GM19467 (cell line): ENCODE measurements around the gene FANK1.
A peak's percentile ranks its signal among the peaks of the same experiment; 100 is the strongest.
"Not testable (repeated sequence)": the region's sequence is repeated elsewhere in the genome, so short reads cannot be mapped to it uniquely, and the experiment has no call there.

Experiments
- ATAC-seq: cut with Tn5 transposase; IDR thresholded peaks from one replicate; pipeline ENCODE4 v1.9.1; 2021; ENCODE audit warnings: mild to moderate bottlenecking, moderate library complexity; ENCODE audit not compliant: unreplicated experiment

FANK1 gene

DNA sequence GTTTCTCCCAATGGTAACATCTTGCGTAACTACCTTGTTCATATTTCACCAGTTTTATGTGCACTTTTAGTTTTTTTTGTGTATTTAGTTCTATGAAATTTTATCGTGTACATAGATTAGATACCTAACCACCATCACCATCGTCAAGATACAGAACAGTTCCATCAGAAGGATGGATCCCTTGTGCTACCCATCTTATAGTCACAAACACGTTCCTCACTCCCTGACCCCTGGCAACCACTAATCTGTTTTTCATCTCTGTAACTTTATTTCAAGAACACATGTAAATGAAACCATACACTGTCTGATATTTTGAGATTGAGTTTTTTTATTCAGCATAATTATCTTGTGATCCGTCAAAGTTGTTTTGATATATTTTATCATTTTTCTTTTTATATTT, 29.9 kb downstream of the FANK1 start:
- ATAC-seq = no peak

DNA sequence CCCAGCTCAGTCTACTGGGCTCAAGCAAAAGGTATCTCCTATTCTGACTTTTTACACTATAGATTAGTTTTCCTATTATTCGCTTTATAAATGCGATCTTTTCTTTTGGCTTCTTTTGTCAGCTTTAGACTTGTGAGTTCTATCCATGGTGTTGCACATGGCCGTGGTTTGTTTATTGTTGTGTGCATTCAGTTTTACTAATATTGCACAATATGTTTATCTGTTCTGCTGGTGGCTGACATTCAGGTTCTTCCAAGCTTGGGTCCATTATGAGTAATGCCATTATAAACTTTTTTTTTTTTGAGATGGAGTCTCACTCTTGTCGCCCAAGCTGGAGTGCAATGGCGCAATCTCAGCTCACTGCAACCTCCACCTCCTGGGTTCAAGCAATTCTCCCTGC, 30.9 kb downstream of the FANK1 start:
- not testable (repeated sequence) for ATAC-seq

DNA sequence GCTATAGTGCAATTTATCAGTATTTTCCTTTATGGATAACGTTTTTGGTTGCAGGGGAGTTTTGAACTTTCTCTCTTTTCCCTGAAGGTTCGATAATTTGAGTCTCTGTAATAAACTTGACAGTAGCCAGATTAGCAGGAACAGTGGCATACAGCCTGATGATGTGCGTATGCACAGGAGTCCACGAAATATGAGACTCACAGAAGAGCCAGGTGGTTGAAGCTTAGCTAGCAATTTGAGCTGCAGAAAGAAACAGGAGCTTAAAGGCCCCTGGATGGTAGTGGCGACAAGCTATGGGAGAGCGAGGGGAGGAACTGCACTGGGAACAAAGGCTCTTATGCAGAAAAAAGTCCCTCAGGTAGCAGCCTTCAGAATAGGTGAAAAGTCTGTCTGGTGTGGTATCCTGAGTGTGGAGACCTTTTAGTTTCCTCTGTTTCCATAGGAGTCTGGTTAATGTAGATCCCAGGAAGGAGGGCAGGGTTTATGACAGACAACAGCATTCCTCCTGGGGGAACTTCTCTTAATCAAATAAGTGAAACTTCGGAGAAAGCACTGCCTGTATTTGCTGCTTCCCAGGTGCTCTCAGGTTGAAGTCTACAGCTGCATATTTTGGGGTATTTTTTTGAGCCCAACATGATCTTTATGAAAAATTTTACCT, 32.7 kb downstream of the FANK1 start:
- no peak for ATAC-seq

DNA sequence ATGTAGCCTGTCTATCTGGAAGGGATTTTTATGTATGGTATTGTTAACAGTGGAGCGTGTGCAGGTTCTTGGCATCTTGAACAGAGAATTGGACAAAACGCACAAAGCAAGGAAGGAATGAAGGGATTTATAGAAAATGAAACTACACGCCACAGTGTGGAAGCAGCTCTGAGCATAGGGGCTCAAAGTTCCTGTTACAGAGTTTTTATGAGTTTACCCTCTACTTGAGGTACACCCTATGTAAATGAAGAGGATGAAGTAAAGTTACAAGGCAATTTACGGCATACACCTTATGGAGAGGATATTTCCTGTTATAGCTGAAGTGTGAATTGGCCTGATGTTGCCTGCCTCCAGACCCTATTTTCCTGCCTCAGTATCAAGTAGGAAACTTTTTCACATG, 33.3 kb downstream of the FANK1 start:
- no peak for ATAC-seq

DNA sequence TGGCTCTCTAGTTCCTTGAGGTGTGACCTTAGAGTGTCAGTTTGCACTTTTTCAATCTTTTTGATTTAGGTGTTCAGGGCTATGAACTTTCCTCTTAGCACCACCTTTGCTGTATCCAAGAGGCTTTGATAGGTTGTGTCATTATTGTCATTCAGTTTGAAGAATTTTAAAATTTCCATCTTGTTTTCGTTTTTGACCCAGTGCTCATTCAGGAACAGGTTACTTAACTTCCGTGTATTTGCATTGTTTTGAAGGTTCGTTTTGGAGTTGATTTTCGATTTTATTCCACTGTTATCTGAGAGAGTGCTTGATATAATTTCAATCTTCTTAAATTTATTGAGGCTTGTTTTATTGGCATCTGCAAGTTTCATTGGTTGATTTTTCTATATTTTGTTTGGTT, 37.3 kb downstream of the FANK1 start:
- ATAC-seq = no peak

DNA sequence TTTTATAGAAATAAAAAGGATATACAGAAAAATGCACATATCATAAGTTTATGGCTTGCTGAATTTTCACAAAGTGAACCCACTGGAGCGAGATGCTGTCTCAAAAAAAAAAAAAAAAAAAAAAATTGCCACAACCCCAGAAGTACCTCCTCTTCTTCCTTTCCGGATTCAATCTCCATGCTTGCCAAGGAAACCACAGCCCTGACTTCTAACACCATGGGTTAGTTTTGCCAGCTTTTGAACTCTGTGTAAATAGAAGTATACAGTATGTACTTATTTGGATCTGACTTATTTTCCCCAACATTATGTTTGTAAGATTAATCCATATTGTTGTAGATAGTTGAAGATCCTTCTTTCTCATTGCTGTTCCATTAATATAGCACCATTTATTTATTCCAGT, 40.0 kb downstream of the FANK1 start:
- no peak for ATAC-seq

DNA sequence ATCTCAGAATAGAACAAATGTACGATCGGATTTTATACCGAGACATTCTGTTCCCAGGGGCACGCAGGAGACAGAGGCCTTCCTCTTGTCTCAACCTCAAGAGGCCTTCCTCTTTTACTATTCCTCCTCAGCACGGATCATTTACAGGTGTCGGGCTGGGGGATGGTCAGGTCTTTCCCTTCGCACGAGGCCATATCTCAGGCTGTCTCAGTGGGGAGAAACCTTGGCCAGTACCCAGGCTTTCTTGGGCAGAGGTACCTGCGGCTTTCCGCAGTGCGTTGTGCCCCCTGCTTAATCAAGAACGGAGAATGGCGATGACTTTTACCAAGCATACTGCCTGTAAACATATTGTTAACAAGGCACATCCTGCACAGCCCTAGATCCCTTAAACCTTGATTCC, 44.2 kb downstream of the FANK1 start:
- ATAC-seq = no peak

DNA sequence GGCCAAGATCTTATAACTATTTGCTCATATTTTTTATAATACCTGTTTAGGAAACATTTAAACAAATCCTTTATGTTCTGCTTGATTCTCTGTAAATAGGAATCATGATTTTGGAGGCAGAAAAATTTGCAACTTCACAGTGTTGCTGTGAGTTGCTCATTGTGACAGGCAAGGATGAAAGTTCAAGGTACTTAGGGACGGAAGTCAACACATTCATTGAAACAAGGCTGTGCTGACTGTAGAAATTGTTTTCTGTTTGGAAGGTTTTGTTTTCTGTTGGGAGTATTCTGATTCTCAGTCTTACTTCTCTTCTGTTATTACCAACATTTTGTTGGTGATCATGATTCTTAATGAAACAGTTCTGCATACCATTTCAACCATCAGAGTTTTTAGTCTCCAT, 54.9 kb downstream of the FANK1 start:
- no peak for ATAC-seq

DNA sequence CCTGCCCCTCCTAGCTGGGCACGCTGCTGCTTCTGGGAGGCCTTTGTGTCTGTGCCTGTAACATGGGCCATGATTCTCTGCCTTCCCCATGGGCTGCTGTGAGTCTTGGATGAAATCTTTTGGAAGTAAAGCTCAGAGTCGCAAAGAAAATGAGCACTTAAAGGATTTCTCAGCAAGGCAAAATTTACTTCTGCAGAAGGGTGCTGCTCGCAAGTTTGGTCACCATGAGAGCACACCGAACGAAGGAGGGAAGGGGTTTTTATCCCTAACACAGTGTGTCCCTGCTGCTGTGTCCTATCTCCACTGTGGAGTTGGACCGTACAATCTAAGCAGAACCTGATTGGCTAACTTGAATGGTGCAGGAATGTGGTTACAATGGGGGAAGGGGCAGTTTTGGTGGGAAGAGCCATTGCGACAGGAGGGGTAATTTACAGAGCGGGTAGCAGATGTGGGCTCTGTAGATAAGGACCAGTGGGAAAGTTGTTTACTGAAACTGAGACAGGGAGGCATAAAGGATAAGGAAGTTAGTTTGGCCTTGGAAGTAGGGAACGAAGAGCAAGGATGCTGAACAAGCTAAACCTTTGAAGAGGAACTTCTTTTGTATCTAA, 57.5 kb downstream of the FANK1 start:
- no peak for ATAC-seq

DNA sequence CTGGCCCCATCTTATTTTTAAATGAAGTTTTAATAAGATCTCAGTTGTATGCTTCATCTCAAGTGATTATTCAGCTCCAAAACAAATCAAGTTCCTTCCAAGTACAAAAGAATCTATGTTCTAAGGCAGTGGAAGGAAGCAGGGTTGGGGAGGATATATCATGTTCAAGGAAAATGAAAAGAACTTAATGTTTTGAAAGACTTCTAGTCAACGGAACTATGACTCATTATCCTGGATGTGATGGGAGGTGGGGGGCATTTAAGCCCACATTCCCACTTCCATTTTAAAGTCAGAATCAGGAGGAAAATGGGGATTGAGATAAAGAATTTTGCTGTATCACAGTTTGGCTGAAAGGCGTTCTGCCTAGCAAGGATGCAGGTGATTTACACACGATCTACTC, 59.4 kb downstream of the FANK1 start:
- ATAC-seq = no peak

DNA sequence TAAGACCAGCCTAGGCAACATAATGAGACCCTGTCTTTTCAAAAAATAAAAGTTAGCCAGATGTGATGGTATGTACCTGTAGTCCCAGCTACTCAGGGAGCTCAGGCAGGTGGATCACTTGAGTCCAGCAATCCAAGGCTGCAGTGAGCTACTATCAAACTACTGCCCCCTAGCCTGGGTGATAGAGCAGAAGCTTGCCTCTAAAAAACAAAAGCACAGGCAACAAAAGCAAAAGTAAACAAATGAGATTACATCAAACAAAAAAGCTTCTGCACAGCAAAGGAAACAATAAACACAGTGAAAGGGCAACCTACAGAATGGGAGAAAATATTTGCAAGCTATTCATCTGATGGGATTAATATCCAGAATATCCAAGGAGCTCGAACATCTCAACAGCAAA, 65.4 kb downstream of the FANK1 start:
- no peak for ATAC-seq

DNA sequence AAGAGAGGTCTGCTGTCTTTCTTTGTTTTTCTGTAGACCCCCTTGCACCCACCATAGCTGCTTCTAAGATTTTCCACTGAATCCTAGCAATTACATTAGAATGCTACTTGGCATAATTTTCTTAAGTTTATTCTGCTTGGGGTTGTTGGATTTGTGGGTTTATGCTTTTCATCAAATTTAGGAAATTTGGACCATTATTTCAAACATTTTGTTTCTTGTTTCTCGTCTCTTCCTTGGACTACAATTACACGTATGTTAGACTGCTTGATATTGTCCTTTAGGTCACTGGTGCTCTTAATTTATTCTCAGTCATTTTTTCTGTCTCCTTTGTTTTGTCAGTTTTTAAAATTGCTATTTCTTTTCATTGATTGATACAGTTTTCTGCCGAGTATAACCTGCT, 65.8 kb downstream of the FANK1 start:
- no peak for ATAC-seq

DNA sequence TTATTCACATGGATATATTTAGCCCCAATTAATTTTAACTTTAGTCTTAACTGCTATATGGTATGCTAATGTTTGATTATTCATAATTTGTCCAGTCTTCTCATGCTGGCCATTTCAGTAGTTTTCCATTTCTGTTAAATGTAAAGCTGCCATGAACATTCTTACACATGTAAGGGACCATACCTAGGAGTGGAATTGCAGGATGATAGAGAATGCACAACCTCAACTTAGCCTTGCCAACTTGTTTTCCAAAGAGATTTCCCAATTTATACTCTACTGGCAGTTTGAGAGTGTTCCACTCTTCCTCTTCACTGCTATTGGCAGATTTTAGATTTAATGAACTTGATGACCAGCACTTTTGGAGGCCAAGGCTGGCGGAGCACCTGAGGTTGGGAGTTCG, 68.2 kb downstream of the FANK1 start:
- ATAC-seq = no peak

DNA sequence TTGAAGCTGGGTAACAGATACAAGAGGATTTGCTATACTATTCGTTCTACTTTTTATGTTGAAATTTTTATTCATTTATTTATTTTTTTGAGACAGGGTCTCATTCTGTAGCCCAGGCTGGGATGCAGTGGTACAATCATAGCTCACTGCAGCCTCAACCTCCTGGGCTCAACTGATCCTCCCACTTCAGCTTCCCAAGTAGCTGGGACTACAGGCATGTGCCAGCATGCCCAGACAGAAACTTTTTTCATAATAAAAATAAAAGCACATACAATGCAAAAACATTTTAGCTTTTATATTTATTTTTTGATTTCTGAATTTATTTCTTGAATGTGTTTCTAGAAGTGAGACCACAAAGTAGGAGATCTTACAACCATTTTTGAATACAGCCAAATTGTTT, 71.2 kb downstream of the FANK1 start:
- ATAC-seq = no peak

DNA sequence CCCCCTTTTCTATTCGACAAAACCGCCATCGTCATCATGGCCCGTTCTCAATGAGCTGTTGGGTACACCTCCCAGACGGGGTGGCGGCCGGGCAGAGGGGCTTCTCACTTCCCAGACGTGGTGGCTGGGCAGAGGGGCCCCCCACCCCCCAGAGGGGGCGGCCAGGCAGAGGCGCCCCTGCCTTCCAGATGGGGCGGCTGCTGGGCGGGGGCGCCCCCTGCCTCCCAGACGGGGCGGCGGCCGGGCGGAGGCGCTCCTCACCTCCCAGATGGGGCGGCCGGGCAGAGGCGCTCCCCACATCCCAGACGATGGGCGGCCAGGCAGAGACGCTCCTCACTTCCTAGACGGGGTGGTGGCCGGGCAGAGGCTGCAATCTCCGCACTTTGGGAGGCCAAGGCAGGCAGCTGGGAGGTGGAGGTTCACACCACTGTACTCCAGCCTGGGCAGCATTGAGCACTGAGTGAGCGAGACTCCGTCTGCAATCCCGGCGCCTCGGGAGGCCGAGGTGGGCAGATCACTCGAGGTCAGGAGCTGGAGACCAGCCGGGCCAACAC, 73.8 kb downstream of the FANK1 start:
- ATAC-seq = not testable (repeated sequence)

DNA sequence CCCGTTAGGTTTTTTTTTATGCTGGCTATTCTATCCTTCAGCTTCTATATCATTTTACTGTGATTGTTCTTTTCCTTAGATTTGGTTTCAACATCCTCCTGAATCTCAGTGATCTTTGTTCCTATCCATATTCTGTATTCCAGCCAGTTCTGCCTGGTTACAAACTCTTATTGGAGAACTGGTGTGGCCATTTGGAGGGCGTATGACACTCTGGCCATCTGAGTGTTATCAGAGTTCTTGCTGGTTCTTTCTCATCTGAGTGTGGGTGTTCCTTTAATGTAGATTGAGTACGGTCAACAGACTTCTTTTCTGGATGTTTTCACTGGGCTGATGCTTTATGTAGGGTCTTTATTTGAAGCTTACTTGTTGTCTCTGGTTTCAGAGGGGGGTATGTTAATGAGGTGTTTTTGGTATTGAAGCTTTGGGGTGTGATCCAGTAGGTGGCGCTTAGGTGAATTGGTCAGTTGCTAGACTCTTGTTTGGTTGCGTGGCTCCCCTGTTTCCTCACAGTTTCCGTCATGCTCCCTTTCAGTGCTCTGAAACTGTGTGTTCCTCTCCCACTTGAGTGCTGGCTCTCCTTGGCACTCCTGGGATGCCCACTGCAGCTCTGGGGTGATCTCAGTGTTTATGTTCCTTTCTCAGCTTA, 80.7 kb downstream of the FANK1 start:
- no peak for ATAC-seq

DNA sequence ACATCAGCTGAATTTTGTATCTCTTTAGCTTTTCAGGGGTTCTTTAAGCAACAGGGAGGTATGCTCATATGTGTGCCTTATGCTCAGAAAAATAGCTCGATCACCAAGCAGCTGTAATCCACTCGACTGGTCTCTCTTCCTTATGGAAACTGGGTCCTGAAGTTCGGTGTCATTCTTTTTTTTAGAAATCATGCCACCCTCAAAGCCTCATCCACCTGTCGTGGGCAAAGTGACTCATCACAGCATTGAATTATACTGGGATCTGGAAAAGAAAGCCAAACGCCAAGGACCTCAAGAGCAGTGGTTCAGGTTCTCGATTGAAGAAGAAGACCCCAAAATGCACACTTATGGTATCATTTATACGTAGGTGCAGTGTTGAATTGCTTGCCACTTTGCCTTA, 83.6 kb downstream of the FANK1 start:
- ATAC-seq = no peak

DNA sequence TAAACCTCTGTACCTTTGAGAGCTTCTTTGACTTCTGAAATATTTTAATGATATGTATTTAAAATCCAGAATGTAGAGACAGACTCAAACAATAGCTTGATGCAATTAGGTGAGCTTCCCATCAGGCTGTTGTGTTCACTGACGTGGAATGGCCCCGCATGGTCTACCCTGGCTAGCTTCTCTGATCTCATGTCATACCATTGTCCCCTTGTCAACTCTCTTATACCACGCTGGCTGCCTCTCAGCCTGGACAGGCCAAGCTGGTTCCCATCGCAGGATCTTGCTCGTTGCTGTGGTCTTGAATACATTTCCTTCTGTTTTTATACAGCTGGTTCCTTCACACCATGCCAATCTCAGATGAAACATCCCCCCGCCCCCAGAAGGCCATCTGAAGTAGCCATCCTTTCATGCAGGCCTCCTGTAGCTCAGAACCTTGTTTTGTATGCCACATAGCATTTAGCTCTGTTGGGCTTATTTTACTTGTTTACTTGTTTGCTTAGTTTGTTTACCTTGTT, 84.2 kb downstream of the FANK1 start:
- ATAC-seq = no peak

DNA sequence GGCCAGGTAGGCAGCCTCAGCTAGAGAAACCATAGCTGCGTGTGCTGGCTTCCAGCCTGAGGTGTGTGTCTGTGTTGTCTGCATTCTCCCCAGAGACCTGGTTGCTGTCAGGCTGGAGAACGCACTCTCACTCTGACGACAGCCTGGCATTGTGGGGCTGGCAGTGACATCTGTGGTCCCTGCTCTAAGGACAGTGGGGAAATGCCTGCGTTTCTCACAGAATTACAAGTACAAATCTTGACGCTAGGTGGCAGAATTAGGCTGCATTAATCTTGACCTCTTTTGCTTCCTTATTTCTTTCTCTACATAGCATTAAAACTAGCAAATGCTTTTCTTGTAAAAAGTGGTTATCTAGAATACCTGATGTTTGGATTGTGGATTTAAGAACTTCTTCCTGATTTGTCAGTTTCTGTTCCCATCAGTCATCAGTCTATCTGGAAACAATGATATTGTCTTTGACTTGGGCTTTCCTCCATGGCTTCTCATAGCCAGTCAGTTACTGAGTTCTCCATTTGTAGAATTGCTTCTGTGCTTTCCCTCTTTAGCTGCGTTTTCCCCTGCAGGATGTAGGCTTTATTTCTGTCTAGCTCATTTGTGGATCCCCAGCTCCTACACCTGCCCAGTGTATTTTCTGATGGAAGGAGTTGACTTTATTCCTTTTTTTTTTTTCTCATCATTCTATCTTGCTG, 86.0 kb downstream of the FANK1 start:
- ATAC-seq = peak; percentile 55

DNA sequence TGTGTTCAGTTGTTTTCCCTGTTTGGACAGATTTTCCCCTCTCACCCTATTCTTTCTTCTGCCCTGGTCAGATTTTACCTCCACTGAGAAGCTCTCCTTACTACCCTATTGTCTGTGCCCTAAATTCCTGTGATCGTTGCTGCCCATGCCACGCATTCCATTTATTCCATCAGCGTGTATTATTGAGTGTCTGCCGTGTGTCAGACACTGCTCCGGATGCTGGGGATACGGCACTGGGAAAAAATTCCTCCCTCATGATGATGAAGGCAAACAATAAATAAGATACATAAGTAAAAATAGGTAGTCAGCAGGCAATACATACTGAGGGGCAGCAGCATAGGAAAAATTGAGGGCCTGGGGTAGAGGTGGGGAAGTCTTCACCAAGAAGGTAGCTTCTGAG, 86.8 kb downstream of the FANK1 start:
- ATAC-seq = no peak

DNA sequence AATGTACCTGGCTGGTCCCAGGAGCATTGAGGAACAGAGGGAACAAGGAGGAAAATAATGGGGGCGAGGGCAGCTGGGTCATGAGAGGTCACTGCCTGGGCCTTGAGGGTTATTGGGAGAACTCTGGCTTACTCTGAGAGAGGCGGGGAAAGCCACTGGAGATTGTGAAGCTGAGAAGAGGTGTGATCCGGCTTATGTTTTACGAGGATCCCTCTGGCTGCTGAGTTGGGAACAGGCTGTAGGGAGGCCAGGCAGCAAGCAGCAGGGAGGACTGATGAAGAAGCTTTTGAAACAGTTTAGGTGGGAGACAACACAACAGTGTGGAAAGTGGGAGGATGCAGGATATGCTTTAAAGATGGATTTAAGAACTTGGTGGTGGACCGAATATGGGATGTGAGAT, 87.3 kb downstream of the FANK1 start:
- ATAC-seq = no peak

DNA sequence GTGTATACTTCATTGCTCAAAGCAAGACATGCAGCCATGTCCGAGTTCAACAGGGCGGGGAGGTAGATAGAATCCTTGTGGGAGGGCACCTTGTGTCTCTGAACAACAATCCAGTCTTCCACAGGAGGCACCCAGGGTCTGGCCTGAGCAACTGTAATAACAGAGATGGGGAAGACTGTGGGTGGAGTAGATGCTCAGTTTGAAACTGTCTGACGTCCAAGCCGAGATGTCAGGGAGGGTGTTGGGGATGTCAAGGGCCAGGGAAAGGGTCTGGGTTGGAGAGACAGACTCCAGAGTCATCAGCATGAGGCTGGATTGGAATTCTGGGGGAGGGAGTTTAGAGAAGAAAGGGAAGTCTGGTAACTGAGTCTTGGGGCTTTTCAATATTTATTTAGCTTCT, 88.0 kb downstream of the FANK1 start:
- ATAC-seq = no peak
